Ovary (tissue), 9 donors: Measurements from ENCODE around the gene PSTPIP1. TPM values are rescaled to one million over a fixed set of nuclear protein-coding genes. Genes with fewer than 3 reads are reported as not detected.
"Not testable (repeated sequence)": the region's sequence is repeated elsewhere in the genome, so short reads cannot be mapped to it uniquely, and the experiment has no call there.

Source experiments
- DNase-seq, 5 donors: peaks; one replicate each; pipeline ENCODE4 v3.0.0-alpha.2; 2019 to 2020
- H3K27ac ChIP-seq, 2 donors: fragments of 200-600 bp; one replicate each; pipeline versions ENCODE4 v1.5.1 to v1.8.0; 2019 to 2022
- H3K27me3 ChIP-seq: fragments of 200-600 bp; one replicate; pipeline ENCODE4 v1.8.0; 2022
- H3K36me3 ChIP-seq: fragments of 200-600 bp; sonication (generic); one replicate; pipeline ENCODE4 v1.5.1; 2019
- H3K4me1 ChIP-seq: one replicate; pipeline ENCODE4 v1.8.1; 2013; ENCODE audit warnings: mild to moderate bottlenecking, moderate library complexity; ENCODE audit not compliant: insufficient read depth
- H3K4me3 ChIP-seq: fragments of 200-600 bp; sonication (generic); one replicate; pipeline ENCODE4 v1.5.1; 2017
- H3K9me3 ChIP-seq, 2 donors: fragments of 200-600 bp in 1 of 2; sonication (generic) in 1 of 2; one replicate each; pipeline versions ENCODE4 v1.5.1 to v1.8.1; 2013 to 2019; ENCODE audit warnings: mild to moderate bottlenecking in 1 of 2, moderate library complexity in 1 of 2
- CTCF ChIP-seq, 3 donors: fragments of 450-650 bp in 2 of 3; fragments of 200-600 bp in 1 of 3; IDR thresholded peaks; one replicate each; pipeline versions ENCODE4 v1.5.1 to v1.8.0; 2016 to 2022; ENCODE audit warnings: antibody characterized with exemption in 3 of 3, mild to moderate bottlenecking in 1 of 3
- EP300 ChIP-seq: sonication (generic); formaldehyde crosslinking; IDR thresholded peaks from one replicate; pipeline ENCODE4 v1.6.1; 2017; ENCODE audit warnings: antibody characterized with exemption
- POLR2A ChIP-seq: fragments of 450-650 bp; IDR thresholded peaks from one replicate; pipeline ENCODE4 v1.6.1; 2017; ENCODE audit warnings: antibody characterized with exemption, mild to moderate bottlenecking, moderate library complexity
- WGBS, 3 donors: extraction: QIAGEN DNeasy Blood & Tissue Kit in 1 of 3; methylation state at CpG; one replicate each; pipeline versions ENCODE4 v1.1.5 to v1.1.7; 2013 to 2017; 5-methylcytosine and 5-hydroxymethylcytosine counted together
- intact Hi-C, 4 donors: fragments of 100-400 bp; cut with DNase I; formaldehyde crosslinking; loops; one replicate each; pipeline versions ENCODE4 v1.11.0 to v1.15.1; 2022 to 2023
- polyA plus RNA-seq, 2 donors: library from polyadenylated mRNA; stranded (reverse); fragments of 200-250 nt in 1 of 2; fragments of 350-450 nt in 1 of 2; fragmentation: Illumina TruSeq in 1 of 2; extraction: RNeasy Lipid Tissue Mini Kit (QIAGEN cat#74804) in 1 of 2; gene quantifications; one replicate each; pipeline ENCODE4 v1.2.3, GENCODE V29; 2013 to 2014
- total RNA-seq, 7 donors: library from RNA; depleted of rRNA in 2 of 7; stranded (reverse); fragments of >200 nt in 2 of 7; fragmentation: NEBNext Ultra II Directional in 3 of 7; extraction: Animal tissue kit (Norgen Biotek cat#: 25700) in 3 of 7; gene quantifications; one replicate each; pipeline versions ENCODE4 v1.1.0 to v1.2.4, GENCODE V29; 2016 to 2023
- donor health status: DM: no; HTN: no; CAD: no; lungs with moderate emphysema.
- donor health status: DM: no; HTN: no; CAD: no.
- donor health status: Bipolar disorder and iron deficiency.
- donor health status: DM: yes; HTN: yes; CAD: no.
- donor health status: DM: no; HTN: no; CAD: no.
- donor health status: DM: yes; HTN: yes; CAD: no.

Gene PSTPIP1
- total and polyA plus RNA-seq, 9 donors = 1.4 to 10.9 (median 2.5) TPM

- no peaks in the 10 kb centered on the region for H3K36me3 ChIP-seq
- WGBS, 3 donors = 12 to 20% (median 17%) methylated on average over 5 of the region's 5 CpGs
- H3K27me3 ChIP-seq = no peaks in the 10 kb centered on the region
- H3K9me3 ChIP-seq = no peaks in the 10 kb centered on the region
- TF ChIP-seq EP300 (no peak), CTCF (IDR thresholded peaks at IDR 0.05) (no peak), POLR2A (no peak)
- intact Hi-C loops = no loop called here
- no peak for DNase-seq
- H3K27ac ChIP-seq = no peak overlapping the region
- H3K4me1 ChIP-seq = peaks cover 12% of the 10 kb centered on the region
- no peak overlapping the region for H3K4me3 ChIP-seq
Measured at GRCh38 chr15:76964157-76964556, 30.8 kb upstream of the PSTPIP1 start.

- H3K4me1 ChIP-seq = peaks cover 12% of the 10 kb centered on the region
- H3K27me3 ChIP-seq, H3K36me3 ChIP-seq, H3K9me3 ChIP-seq, H3K4me3 ChIP-seq, intact Hi-C loops, DNase-seq, H3K27ac ChIP-seq: not testable (repeated sequence)
- 85 to 88% (median 86%) methylated on average over 7 of the region's 7 CpGs for WGBS, 3 donors
Measured at GRCh38 chr15:76966051-76966450, 28.9 kb upstream of the PSTPIP1 start.

GRCh38 chr15:76967067-76967466 lies 27.9 kb upstream of the PSTPIP1 start:
- H3K4me1 ChIP-seq = peaks cover 10% of the 10 kb centered on the region
- no peaks in the 10 kb centered on the region for H3K27me3 ChIP-seq
- H3K36me3 ChIP-seq = no peaks in the 10 kb centered on the region
- DNase-seq = no peak
- intact Hi-C loops = no loop called here
- no peak overlapping the region for H3K4me3 ChIP-seq
- TF ChIP-seq EP300 (no peak), CTCF (IDR thresholded peaks at IDR 0.05) (no peak), POLR2A (no peak)
- WGBS, 3 donors = 19 to 21% (median 21%) methylated on average over 4 of the region's 4 CpGs
- H3K9me3 ChIP-seq = no peaks in the 10 kb centered on the region
- peak overlapping the region in 1 of 2 donors; percentile 51 for H3K27ac ChIP-seq

GRCh38 chr15:76968306-76968705 lies 26.6 kb upstream of the PSTPIP1 start:
- no peak for DNase-seq
- Histone ChIP-seq H3K36me3 (no peaks in the 10 kb centered on the region), H3K27ac (peak overlapping the region in 1 of 2 donors; percentile 51), H3K4me1 (peaks cover 12% of the 10 kb centered on the region), H3K9me3 (no peaks in the 10 kb centered on the region), H3K4me3 (no peak overlapping the region), H3K27me3 (no peaks in the 10 kb centered on the region)
- TF ChIP-seq POLR2A = no peak
- no peak for TF ChIP-seq CTCF (IDR thresholded peaks at IDR 0.05)
- TF ChIP-seq EP300 = no peak
- intact Hi-C loops = no loop called here
- WGBS, 3 donors = 76 to 83% (median 80%) methylated on average over 1 of the region's 1 CpG

GRCh38 chr15:76972389-76973361 lies 22.3 kb upstream of the PSTPIP1 start:
- Histone ChIP-seq H3K4me3 (peak overlapping the region; percentile 21), H3K27ac (peak overlapping the region in 1 of 2 donors; percentile 49), H3K4me1 (peaks cover 7% of the 10 kb centered on the region), H3K36me3 (no peaks in the 10 kb centered on the region), H3K27me3 (no peaks in the 10 kb centered on the region), H3K9me3 (no peaks in the 10 kb centered on the region)
- no peak for TF ChIP-seq CTCF (IDR thresholded peaks at IDR 0.05)
- TF ChIP-seq EP300 = no peak
- no peak for TF ChIP-seq POLR2A
- peak; percentile 60 to 68 (median 64) for DNase-seq
- intact Hi-C loops = no loop called here
- WGBS, 3 donors = 11 to 16% (median 14%) methylated on average over 21 of the region's 21 CpGs
